Gastrocnemius medialis (tissue), 4 donors: ENCODE results near the gene TBXA2R. TPM values are rescaled to one million over a fixed set of nuclear protein-coding genes. Genes with fewer than 3 reads are reported as not detected.

Experiments used
- ATAC-seq, 2 donors: fragments of 150-250 bp; one replicate each; pipeline ENCODE4 v1.9.1; 2016
- DNase-seq, 2 donors: peaks; one replicate each; pipeline ENCODE4 v3.0.0-alpha.2; 2019
- H3K27ac ChIP-seq, 4 donors: fragments of 200-600 bp; sonication (generic); 1 replicate in 1 of 4; 2 replicates in 3 of 4; pipeline ENCODE4 v1.5.1; 2016 to 2018; ENCODE audit warnings: mild to moderate bottlenecking in 2 of 4, moderate library complexity in 1 of 4
- H3K27me3 ChIP-seq, 3 donors: fragments of 200-600 bp; sonication (generic) in 2 of 3; 1 replicate in 1 of 3; 2 replicates in 2 of 3; pipeline versions ENCODE4 v1.5.1 to v1.6.0; 2016 to 2019; ENCODE audit warnings: mild to moderate bottlenecking in 1 of 3, moderate library complexity in 1 of 3
- H3K36me3 ChIP-seq, 2 donors: fragments of 200-600 bp; sonication (generic) in 1 of 2; one replicate each; pipeline ENCODE4 v1.5.1; 2017 to 2018
- H3K4me1 ChIP-seq, 2 donors: fragments of 200-600 bp; sonication (generic) in 1 of 2; one replicate each; pipeline ENCODE4 v1.5.1; 2016 to 2017; ENCODE audit warnings: mild to moderate bottlenecking in 2 of 2
- H3K4me3 ChIP-seq, 4 donors: fragments of 200-600 bp; sonication (generic) in 3 of 4; 1 replicate in 1 of 4; 2 replicates in 3 of 4; pipeline ENCODE4 v1.5.1; 2016 to 2019; ENCODE audit warnings: mild to moderate bottlenecking in 2 of 4
- H3K9me3 ChIP-seq, 3 donors: fragments of 200-600 bp; sonication (generic) in 2 of 3; 1 replicate in 1 of 3; 2 replicates in 2 of 3; pipeline ENCODE4 v1.5.1; 2016 to 2019
- POLR2A ChIP-seq, 2 donors: fragments of 450-650 bp; IDR thresholded peaks; one replicate each; pipeline ENCODE4 v1.6.1; 2017; ENCODE audit warnings: antibody characterized with exemption in 2 of 2, mild to moderate bottlenecking in 2 of 2, moderate library complexity in 2 of 2
- in situ Hi-C, 4 donors: fragments of 200-750 bp; cut with MboI; loops; one replicate each; pipeline versions ENCODE4 v1.15.0 to v1.8.0; 2017; ENCODE audit warnings: low sequenced_read_pairs in 4 of 4
- intact Hi-C: fragments of 100-400 bp; cut with DNase I; formaldehyde crosslinking; loops from one replicate; pipeline ENCODE4 v1.15.1; 2023; ENCODE audit warnings: low total_unique reads
- total RNA-seq, 4 donors: library from RNA; depleted of rRNA; stranded (reverse); fragments of >200 nt; gene quantifications; one replicate each; pipeline versions ENCODE4 v1.1.0 to v1.2.3, GENCODE V29; 2016
- TF ChIP-seq, protein P1 (sequence below), 5 experiments: fragments of 450-650 bp in 3 of 5; fragments of 200-600 bp in 2 of 5; sonication (generic) in 2 of 5; IDR thresholded peaks in 4 of 5; conservative IDR thresholded peaks in 1 of 5; 1 replicate in 4 of 5; 2 replicates in 1 of 5; pipeline ENCODE4 v1.5.1; 2016 to 2019; ENCODE audit warnings: antibody characterized with exemption in 5 of 5, mild to moderate bottlenecking in 3 of 5, moderate library complexity in 3 of 5

The TBXA2R gene
- total RNA-seq, 4 donors from 2014 or later = 0.36 to 1.2 (median 0.51) TPM; not detected in 1

GRCh38 chr19:3601021-3601420 is 5.7 kb downstream of the TBXA2R start:
- intact Hi-C loops (no loop called here), in situ Hi-C loops (no loop called here)
- DNase-seq = no peak
- Histone ChIP-seq H3K9me3 (no peaks in the 10 kb centered on the region), H3K27me3 (peaks cover 13 to 14% (median 14%) of the 10 kb centered on the region in 3 donors), H3K36me3 (no peaks in the 10 kb centered on the region), H3K4me1 (peaks cover 2 to 4% of the 10 kb centered on the region in 2 donors), H3K27ac (no peak overlapping the region), H3K4me3 (no peak overlapping the region)
- TF ChIP-seq, protein P1, sequence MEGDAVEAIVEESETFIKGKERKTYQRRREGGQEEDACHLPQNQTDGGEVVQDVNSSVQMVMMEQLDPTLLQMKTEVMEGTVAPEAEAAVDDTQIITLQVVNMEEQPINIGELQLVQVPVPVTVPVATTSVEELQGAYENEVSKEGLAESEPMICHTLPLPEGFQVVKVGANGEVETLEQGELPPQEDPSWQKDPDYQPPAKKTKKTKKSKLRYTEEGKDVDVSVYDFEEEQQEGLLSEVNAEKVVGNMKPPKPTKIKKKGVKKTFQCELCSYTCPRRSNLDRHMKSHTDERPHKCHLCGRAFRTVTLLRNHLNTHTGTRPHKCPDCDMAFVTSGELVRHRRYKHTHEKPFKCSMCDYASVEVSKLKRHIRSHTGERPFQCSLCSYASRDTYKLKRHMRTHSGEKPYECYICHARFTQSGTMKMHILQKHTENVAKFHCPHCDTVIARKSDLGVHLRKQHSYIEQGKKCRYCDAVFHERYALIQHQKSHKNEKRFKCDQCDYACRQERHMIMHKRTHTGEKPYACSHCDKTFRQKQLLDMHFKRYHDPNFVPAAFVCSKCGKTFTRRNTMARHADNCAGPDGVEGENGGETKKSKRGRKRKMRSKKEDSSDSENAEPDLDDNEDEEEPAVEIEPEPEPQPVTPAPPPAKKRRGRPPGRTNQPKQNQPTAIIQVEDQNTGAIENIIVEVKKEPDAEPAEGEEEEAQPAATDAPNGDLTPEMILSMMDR (IDR thresholded peaks at IDR 0.05 in 4 of 5, conservative IDR thresholded peaks at IDR 0.05 in 1 of 5) = no peak
- TF ChIP-seq POLR2A (IDR thresholded peaks at IDR 0.05) = no peak
- ATAC-seq = no peak

- Histone ChIP-seq H3K36me3 (no peaks in the 10 kb centered on the region), H3K4me3 (no peak overlapping the region), H3K9me3 (no peaks in the 10 kb centered on the region), H3K27me3 (peaks cover 2 to 7% (median 3%) of the 10 kb centered on the region in 3 donors), H3K4me1 (peaks cover 0 to 2% of the 10 kb centered on the region in 2 donors), H3K27ac (no peak overlapping the region)
- no peak for ATAC-seq
- intact Hi-C loops (no loop called here), in situ Hi-C loops (no loop called here)
- no peak for TF ChIP-seq POLR2A (IDR thresholded peaks at IDR 0.05)
- TF ChIP-seq, protein P1 (IDR thresholded peaks at IDR 0.05 in 4 of 5, conservative IDR thresholded peaks at IDR 0.05 in 1 of 5) = no peak
- no peak for DNase-seq
Observed at GRCh38 chr19:3599776-3600187, 6.9 kb downstream of the TBXA2R start.

DNA sequence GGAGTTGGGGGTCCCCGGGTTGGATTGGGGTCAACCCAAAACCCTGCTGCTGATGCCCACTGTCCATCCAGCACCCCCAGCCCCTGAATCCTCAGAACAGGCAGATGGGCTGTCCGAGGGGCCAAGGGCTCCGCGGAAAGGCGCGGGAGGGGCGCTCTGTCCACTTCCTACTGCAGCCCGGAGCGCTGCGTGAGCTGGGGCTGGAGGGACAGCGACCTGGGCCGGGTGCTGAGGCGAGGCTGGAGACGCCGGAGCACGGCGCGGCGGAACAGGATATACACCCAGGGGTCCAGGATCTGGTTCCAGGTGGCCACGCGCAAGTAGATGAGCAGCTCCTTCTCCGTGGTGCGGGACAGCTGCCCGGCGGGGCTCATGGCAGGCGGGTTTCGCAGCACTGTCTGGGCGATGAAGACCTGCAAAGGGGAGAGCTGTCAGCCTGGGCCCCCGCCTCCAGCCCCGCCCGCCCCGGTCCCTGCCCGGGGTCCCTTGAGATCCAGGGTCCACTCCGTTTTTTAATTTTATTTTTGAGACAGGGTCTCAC is 11.1 kb downstream of the TBXA2R start:
- in situ Hi-C loops (no loop called here), intact Hi-C loops (no loop called here)
- no peak for DNase-seq
- Histone ChIP-seq H3K27me3 (peaks cover 0 to 2% (median 0%) of the 10 kb centered on the region in 3 donors), H3K9me3 (no peaks in the 10 kb centered on the region), H3K4me3 (no peak overlapping the region), H3K36me3 (no peaks in the 10 kb centered on the region), H3K4me1 (no peaks in the 10 kb centered on the region), H3K27ac (no peak overlapping the region)
- no peak for ATAC-seq
- no peak for TF ChIP-seq POLR2A (IDR thresholded peaks at IDR 0.05)
- TF ChIP-seq, protein P1 (IDR thresholded peaks at IDR 0.05 in 4 of 5, conservative IDR thresholded peaks at IDR 0.05 in 1 of 5) = no peak

- Histone ChIP-seq H3K4me1 (no peaks in the 10 kb centered on the region), H3K27ac (no peak overlapping the region), H3K27me3 (peaks cover 0 to 2% (median 0%) of the 10 kb centered on the region in 3 donors), H3K36me3 (no peaks in the 10 kb centered on the region), H3K4me3 (no peak overlapping the region), H3K9me3 (no peaks in the 10 kb centered on the region)
- intact Hi-C loops (no loop called here), in situ Hi-C loops (no loop called here)
- ATAC-seq = no peak
- no peak for DNase-seq
- no peak for TF ChIP-seq POLR2A (IDR thresholded peaks at IDR 0.05)
- TF ChIP-seq, protein P1 (IDR thresholded peaks at IDR 0.05 in 4 of 5, conservative IDR thresholded peaks at IDR 0.05 in 1 of 5) = no peak
Observed at GRCh38 chr19:3593156-3593555, 13.5 kb downstream of the TBXA2R start.
